Tibial nerve (tissue), 4 donors: ENCODE results near the gene KAT2B. TPM values are rescaled to one million over a fixed set of nuclear protein-coding genes. Genes with fewer than 3 reads are reported as not detected.

ENCODE experiments used
- DNase-seq, 2 donors: peaks; one replicate each; pipeline ENCODE4 v3.0.0-alpha.2; 2019; ENCODE audit warnings: low spot score in 2 of 2
- H3K27ac ChIP-seq, 4 donors: fragments of 200-600 bp; sonication (generic) in 3 of 4; one replicate each; pipeline ENCODE4 v1.5.1; 2017 to 2019; ENCODE audit warnings: mild to moderate bottlenecking in 1 of 4
- H3K27me3 ChIP-seq, 2 donors: fragments of 200-600 bp; sonication (generic) in 1 of 2; one replicate each; pipeline versions ENCODE4 v1.5.1 to v1.6.0; 2017 to 2019
- H3K36me3 ChIP-seq, 3 donors: fragments of 200-600 bp; sonication (generic); one replicate each; pipeline ENCODE4 v1.5.1; 2018 to 2019
- H3K4me1 ChIP-seq, 4 donors: fragments of 200-600 bp; sonication (generic) in 3 of 4; one replicate each; pipeline ENCODE4 v1.5.1; 2017 to 2019
- H3K4me3 ChIP-seq, 4 donors: fragments of 200-600 bp; sonication (generic) in 3 of 4; one replicate each; pipeline ENCODE4 v1.5.1; 2017 to 2019; ENCODE audit warnings: mild to moderate bottlenecking in 1 of 4, moderate library complexity in 1 of 4
- H3K9me3 ChIP-seq, 4 donors: fragments of 200-600 bp; sonication (generic) in 3 of 4; one replicate each; pipeline ENCODE4 v1.5.1; 2017 to 2019
- CTCF ChIP-seq, 5 experiments: fragments of 200-600 bp in 3 of 5; fragments of 450-650 bp in 2 of 5; sonication (generic) in 3 of 5; IDR thresholded peaks; one replicate each; pipeline ENCODE4 v1.5.1; 2016 to 2019; ENCODE audit warnings: antibody characterized with exemption in 5 of 5, mild to moderate bottlenecking in 3 of 5, moderate library complexity in 2 of 5
- EP300 ChIP-seq, 2 donors: sonication (generic); formaldehyde crosslinking; IDR thresholded peaks; one replicate each; pipeline ENCODE4 v1.6.1; 2017; ENCODE audit warnings: antibody characterized with exemption in 2 of 2, mild to moderate bottlenecking in 1 of 2
- POLR2A ChIP-seq, 2 donors: fragments of 450-650 bp; IDR thresholded peaks; one replicate each; pipeline ENCODE4 v1.6.1; 2017; ENCODE audit warnings: antibody characterized with exemption in 2 of 2, mild to moderate bottlenecking in 2 of 2, moderate library complexity in 2 of 2
- WGBS, 2 donors: methylation state at CpG; one replicate each; pipeline ENCODE4 v1.1.5; 2018; 5-methylcytosine and 5-hydroxymethylcytosine counted together
- total RNA-seq, 4 donors: library from RNA; depleted of rRNA; stranded (reverse); fragments of >200 nt; gene quantifications; one replicate each; pipeline ENCODE4 v1.1.0, GENCODE V29; 2016

Gene KAT2B
- total RNA-seq, 4 donors from 2014 or later: 34.5 to 87.2 (median 60.1) TPM

GRCh38 chr3:20137647-20138046, 97.4 kb downstream of the KAT2B start:
- Histone ChIP-seq H3K4me3 (no peak overlapping the region), H3K4me1 (peaks cover 0 to 15% (median 2%) of the 10 kb centered on the region in 4 donors), H3K9me3 (no peaks in the 10 kb centered on the region), H3K27ac (no peak overlapping the region), H3K36me3 (peaks cover 0 to 44% (median 0%) of the 10 kb centered on the region in 3 donors), H3K27me3 (no peaks in the 10 kb centered on the region)
- TF ChIP-seq EP300 (IDR thresholded peaks at IDR 0.05) (no peak), POLR2A (IDR thresholded peaks at IDR 0.05) (no peak), CTCF (IDR thresholded peaks at IDR 0.05) (no peak)
- 87 to 95% methylated on average over 4 of the region's 4 CpGs for WGBS, 2 donors
- no peak for DNase-seq

GRCh38 chr3:20140881-20141280, 100.6 kb downstream of the KAT2B start:
- 35 to 54% methylated on average over 2 of the region's 2 CpGs for WGBS, 2 donors
- Histone ChIP-seq H3K4me1 (peaks cover 0 to 15% (median 2%) of the 10 kb centered on the region in 4 donors), H3K9me3 (no peaks in the 10 kb centered on the region), H3K36me3 (peaks cover 0 to 34% (median 0%) of the 10 kb centered on the region in 3 donors), H3K4me3 (no peak overlapping the region), H3K27me3 (no peaks in the 10 kb centered on the region), H3K27ac (peak overlapping the region in 3 of 4 donors; percentile 8 to 76 (median 60))
- TF ChIP-seq CTCF (IDR thresholded peaks at IDR 0.05) (no peak), EP300 (IDR thresholded peaks at IDR 0.05) (no peak), POLR2A (IDR thresholded peaks at IDR 0.05) (no peak)
- DNase-seq: no peak

GRCh38 chr3:20141316-20141715, 101.1 kb downstream of the KAT2B start:
- peak overlapping the region in 3 of 4 donors; percentile 8 to 76 (median 60) for H3K27ac ChIP-seq
- TF ChIP-seq CTCF (IDR thresholded peaks at IDR 0.05): no peak
- TF ChIP-seq EP300 (IDR thresholded peaks at IDR 0.05): no peak
- TF ChIP-seq POLR2A (IDR thresholded peaks at IDR 0.05): no peak
- peaks cover 0 to 35% (median 0%) of the 10 kb centered on the region in 3 donors for H3K36me3 ChIP-seq
- no peaks in the 10 kb centered on the region for H3K9me3 ChIP-seq
- H3K4me1 ChIP-seq: peaks cover 0 to 15% (median 2%) of the 10 kb centered on the region in 4 donors
- DNase-seq: peak in 1 of 2 donors; percentile 9
- H3K4me3 ChIP-seq: no peak overlapping the region
- WGBS, 2 donors: 25 to 28% methylated on average over 2 of the region's 2 CpGs
- no peaks in the 10 kb centered on the region for H3K27me3 ChIP-seq

- Histone ChIP-seq H3K4me1 (peaks cover 0 to 15% (median 2%) of the 10 kb centered on the region in 4 donors), H3K27me3 (no peaks in the 10 kb centered on the region), H3K36me3 (peaks cover 0 to 39% (median 0%) of the 10 kb centered on the region in 3 donors), H3K9me3 (no peaks in the 10 kb centered on the region), H3K4me3 (peak overlapping the region in 1 of 4 donors; percentile 3), H3K27ac (peak overlapping the region; percentile 23 to 76 (median 50))
- DNase-seq: peak; percentile 29 to 60
- TF ChIP-seq EP300 (IDR thresholded peaks at IDR 0.05) (peak in 1 of 2 donors; percentile 43), POLR2A (IDR thresholded peaks at IDR 0.05) (no peak), CTCF (IDR thresholded peaks at IDR 0.05) (no peak)
- WGBS, 2 donors: 14 to 20% methylated on average over 7 of the region's 7 CpGs
Observed at GRCh38 chr3:20141851-20142250, 101.6 kb downstream of the KAT2B start.

GRCh38 chr3:20142517-20142916, 102.3 kb downstream of the KAT2B start:
- Histone ChIP-seq H3K36me3 (peaks cover 0 to 35% (median 0%) of the 10 kb centered on the region in 3 donors), H3K4me3 (no peak overlapping the region), H3K9me3 (no peaks in the 10 kb centered on the region), H3K4me1 (peaks cover 0 to 15% (median 2%) of the 10 kb centered on the region in 4 donors), H3K27ac (peak overlapping the region in 2 of 4 donors; percentile 60 to 76), H3K27me3 (no peaks in the 10 kb centered on the region)
- WGBS, 2 donors: 96 to 98% methylated on average over 4 of the region's 4 CpGs
- DNase-seq: no peak
- TF ChIP-seq POLR2A (IDR thresholded peaks at IDR 0.05) (no peak), CTCF (IDR thresholded peaks at IDR 0.05) (no peak), EP300 (IDR thresholded peaks at IDR 0.05) (no peak)
